Mononuclear cell (primary cell): ENCODE data around the gene TNNT2. TPM values are rescaled to one million over a fixed set of nuclear protein-coding genes. Genes with fewer than 3 reads are reported as not detected.

Experiments used
- H3K27me3 ChIP-seq: 2 replicates; pipeline ENCODE4 v1.6.0; 2011; ENCODE audit warnings: low read length, control low read depth; ENCODE audit not compliant: insufficient read depth
- H3K4me1 ChIP-seq: 2 replicates; pipeline ENCODE4 v1.5.1; 2011; ENCODE audit warnings: mild to moderate bottlenecking, low read length, control low read depth; ENCODE audit not compliant: insufficient read depth
- H3K4me3 ChIP-seq: 2 replicates; pipeline ENCODE4 v1.5.1; 2011; ENCODE audit warnings: mild to moderate bottlenecking, low read length, moderate library complexity
- H3K9me3 ChIP-seq: 2 replicates; pipeline ENCODE4 v1.5.1; 2011; ENCODE audit warnings: low read depth, mild to moderate bottlenecking, control low read depth, low read length
- total RNA-seq: library from RNA; depleted of rRNA; stranded (reverse); fragments of >200 nt; gene quantifications from one replicate; pipeline ENCODE4 v1.2.3, GENCODE V29; 2012

TNNT2 gene
- total RNA-seq, 1 donor, result 0.10 TPM

GRCh38 chr1:201394591-201394990 lies 17.1 kb upstream of the TNNT2 start:
- no peaks in the 10 kb centered on the region for H3K4me1 ChIP-seq
- no peaks in the 10 kb centered on the region for H3K9me3 ChIP-seq
- no peak overlapping the region for H3K4me3 ChIP-seq
- H3K27me3 ChIP-seq, result peaks cover 15% of the 10 kb centered on the region

- peaks cover 2% of the 10 kb centered on the region for H3K27me3 ChIP-seq
These were observed 15.6 kb upstream of the TNNT2 start for GRCh38 chr1:201393076-201393475.

DNA sequence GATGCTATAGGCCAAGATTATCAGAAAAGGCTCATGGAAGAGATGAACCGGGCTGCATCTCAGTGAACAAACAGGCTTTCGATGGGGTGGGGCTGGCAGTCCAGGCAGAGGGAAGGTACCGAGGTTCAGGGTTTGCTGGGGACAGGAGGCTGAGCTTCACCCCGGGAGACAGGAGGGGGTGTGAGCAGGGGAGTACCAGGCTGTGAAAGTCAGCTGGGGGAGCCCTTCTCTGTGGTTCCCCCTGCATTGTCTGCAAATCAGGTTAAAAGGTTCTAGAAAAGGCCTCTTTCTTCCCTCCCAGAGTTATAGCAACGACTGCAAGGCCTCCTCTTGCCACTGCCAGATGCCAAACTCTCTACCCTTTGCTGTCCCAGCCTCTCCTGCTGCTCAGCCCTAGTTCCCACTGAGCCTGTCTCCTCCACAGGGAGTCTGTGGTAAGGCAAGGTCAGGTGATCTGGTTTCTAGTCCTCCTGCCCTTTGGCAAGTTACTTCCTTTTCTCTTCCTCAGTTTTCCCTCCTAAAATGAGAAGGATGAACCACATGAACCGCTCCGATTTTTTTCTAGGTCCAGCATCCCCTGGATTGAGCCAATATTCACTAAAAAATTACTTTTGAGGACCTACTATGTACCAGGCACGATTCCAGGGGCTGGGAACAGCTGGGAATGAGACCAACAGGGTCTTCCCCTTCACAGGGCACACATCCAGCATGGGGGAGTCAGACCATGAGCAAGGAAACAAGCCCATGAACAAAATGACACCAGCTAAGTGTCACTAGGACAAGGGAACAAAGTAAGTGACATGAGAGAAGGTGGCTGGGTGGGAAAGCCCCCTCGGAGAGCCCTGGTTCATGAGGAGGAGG lies 14.4 kb upstream of the TNNT2 start:
- H3K9me3 ChIP-seq, result no peaks in the 10 kb centered on the region

More at GRCh38 chr1:201393076-201393475, 15.6 kb upstream of the TNNT2 start:
- Histone ChIP-seq H3K4me1 (no peaks in the 10 kb centered on the region), H3K4me3 (no peak overlapping the region), H3K9me3 (no peaks in the 10 kb centered on the region)

DNA sequence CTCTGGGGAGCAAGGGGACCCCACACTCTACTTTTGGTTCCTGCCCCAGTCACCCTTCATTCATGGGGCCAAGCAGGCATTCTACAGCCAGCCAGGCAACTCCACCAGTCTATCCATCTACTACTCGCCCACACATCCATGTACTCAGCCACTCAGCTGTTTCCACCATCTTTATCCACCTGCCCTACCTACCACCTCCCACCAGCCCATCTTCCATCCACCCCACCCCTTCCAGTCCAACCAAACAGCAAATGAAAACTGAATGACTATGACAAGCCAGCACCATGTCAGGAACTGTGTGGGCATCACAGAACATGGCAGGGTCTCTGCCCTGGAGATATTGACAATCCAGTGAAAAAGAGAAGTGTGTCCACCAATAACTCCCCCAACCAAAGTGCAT lies 13.7 kb upstream of the TNNT2 start:
- H3K4me3 ChIP-seq, result no peak overlapping the region

More for the DNA sequence above, 14.4 kb upstream of the TNNT2 start:
- no peaks in the 10 kb centered on the region for H3K4me1 ChIP-seq
- H3K4me3 ChIP-seq, result no peak overlapping the region
- H3K27me3 ChIP-seq, result no peaks in the 10 kb centered on the region

DNA sequence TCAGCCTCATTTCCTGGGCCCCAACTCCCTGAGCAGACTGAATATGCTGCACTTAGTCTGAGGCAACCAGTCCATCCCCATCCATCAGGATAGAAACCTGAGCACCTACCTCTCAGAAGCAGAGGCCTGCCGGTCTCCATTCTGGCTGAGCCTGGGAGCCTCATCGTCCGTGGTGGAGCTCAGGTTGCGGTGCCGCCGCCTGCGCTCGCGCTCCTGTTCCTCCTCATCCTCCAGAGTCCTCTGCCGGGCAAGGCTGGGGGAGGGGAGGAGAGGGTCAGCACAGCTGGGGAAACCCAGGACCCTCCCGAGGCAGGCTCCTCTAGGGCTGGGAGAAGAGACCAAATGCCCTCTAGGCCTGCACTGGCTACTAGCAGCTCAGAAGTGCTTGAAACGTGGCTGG lies 11.6 kb upstream of the TNNT2 start:
- Histone ChIP-seq H3K4me3 (no peak overlapping the region), H3K4me1 (no peaks in the 10 kb centered on the region), H3K9me3 (no peaks in the 10 kb centered on the region), H3K27me3 (no peaks in the 10 kb centered on the region)

More for the DNA sequence above, 13.7 kb upstream of the TNNT2 start:
- Histone ChIP-seq H3K4me1 (no peaks in the 10 kb centered on the region), H3K9me3 (no peaks in the 10 kb centered on the region), H3K27me3 (no peaks in the 10 kb centered on the region)

DNA sequence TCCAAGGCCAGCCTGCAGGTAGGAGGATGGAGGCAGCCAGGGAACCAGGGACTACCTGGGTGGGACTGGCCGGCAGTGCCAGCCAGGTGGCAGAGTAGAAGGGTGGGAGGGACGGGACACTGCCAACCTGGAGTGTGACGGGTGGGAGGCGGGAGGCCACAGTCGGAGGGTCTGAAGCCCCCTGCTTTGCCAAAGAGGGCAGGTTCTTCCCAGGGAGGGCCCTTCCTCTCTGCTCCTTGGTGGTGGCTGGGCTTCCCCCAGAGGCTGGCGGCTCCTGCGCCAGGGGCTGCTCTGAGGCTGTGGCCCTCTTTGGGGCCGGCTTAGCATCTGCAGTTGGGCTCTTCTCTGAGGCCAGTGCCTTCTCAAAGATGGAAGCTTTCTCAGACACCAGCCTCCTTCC lies 8.7 kb upstream of the TNNT2 start:
- no peaks in the 10 kb centered on the region for H3K9me3 ChIP-seq
- no peaks in the 10 kb centered on the region for H3K27me3 ChIP-seq
- no peak overlapping the region for H3K4me3 ChIP-seq
- no peaks in the 10 kb centered on the region for H3K4me1 ChIP-seq

- H3K4me3 ChIP-seq, result no peak overlapping the region
- no peaks in the 10 kb centered on the region for H3K4me1 ChIP-seq
- H3K27me3 ChIP-seq, result no peaks in the 10 kb centered on the region
- no peaks in the 10 kb centered on the region for H3K9me3 ChIP-seq
These were observed 7.9 kb upstream of the TNNT2 start for GRCh38 chr1:201385299-201385891.

DNA sequence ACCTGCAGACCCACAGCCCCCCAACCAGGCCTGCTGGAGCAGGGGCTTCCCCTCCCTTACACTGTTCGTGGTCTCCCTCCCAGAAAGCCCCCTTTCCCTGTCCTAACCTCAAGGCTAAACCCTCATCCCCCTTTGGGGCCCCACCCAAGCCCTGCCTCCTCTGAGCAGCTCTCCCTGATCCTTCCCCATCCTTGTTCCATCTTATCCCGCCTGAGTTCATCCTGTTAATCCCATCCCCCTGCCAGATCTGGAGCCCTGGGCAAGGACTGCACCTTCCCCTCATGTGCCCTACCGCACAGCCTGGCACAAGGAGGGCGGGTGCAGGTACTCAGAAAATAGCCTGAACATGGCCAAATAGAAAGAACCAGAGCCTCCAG lies 6.9 kb upstream of the TNNT2 start:
- Histone ChIP-seq H3K4me3 (no peak overlapping the region), H3K27me3 (no peaks in the 10 kb centered on the region), H3K9me3 (no peaks in the 10 kb centered on the region), H3K4me1 (no peaks in the 10 kb centered on the region)

- Histone ChIP-seq H3K9me3 (no peaks in the 10 kb centered on the region), H3K4me3 (no peak overlapping the region), H3K27me3 (no peaks in the 10 kb centered on the region), H3K4me1 (no peaks in the 10 kb centered on the region)
These were observed 6.3 kb upstream of the TNNT2 start for GRCh38 chr1:201383647-201384405.

- Histone ChIP-seq H3K9me3 (no peaks in the 10 kb centered on the region), H3K4me3 (no peak overlapping the region), H3K4me1 (no peaks in the 10 kb centered on the region), H3K27me3 (no peaks in the 10 kb centered on the region)
These were observed 3.6 kb upstream of the TNNT2 start for GRCh38 chr1:201381130-201381529.

GRCh38 chr1:201379733-201380242 lies 2.3 kb upstream of the TNNT2 start:
- Histone ChIP-seq H3K27me3 (no peaks in the 10 kb centered on the region), H3K4me3 (no peak overlapping the region), H3K9me3 (no peaks in the 10 kb centered on the region), H3K4me1 (no peaks in the 10 kb centered on the region)

DNA sequence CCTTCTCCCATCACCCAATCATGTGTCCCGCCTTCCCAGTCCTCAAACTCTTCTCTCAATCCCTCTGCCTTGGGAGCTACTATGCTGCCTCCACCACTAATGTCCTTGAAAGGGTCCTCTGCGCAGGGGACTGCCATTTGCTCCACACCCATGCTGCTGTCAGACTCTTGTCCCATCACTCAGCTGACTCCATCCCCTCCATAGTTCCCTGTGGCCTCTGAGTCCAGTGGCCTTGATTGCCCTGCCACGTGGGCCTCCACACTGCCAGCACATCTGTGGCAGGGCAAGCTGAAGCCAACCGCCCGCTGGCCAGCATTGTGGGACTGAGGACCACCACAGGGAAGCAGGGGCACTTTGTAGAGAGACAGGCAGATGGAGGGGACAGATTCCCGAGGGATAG lies 1.3 kb upstream of the TNNT2 start:
- Histone ChIP-seq H3K9me3 (no peaks in the 10 kb centered on the region), H3K4me1 (no peaks in the 10 kb centered on the region), H3K4me3 (no peak overlapping the region), H3K27me3 (no peaks in the 10 kb centered on the region)

GRCh38 chr1:201376464-201377374 lies 761 bp downstream of the TNNT2 start:
- H3K4me1 ChIP-seq, result no peaks in the 10 kb centered on the region
- H3K9me3 ChIP-seq, result no peaks in the 10 kb centered on the region
- H3K27me3 ChIP-seq, result no peaks in the 10 kb centered on the region
- no peak overlapping the region for H3K4me3 ChIP-seq

DNA sequence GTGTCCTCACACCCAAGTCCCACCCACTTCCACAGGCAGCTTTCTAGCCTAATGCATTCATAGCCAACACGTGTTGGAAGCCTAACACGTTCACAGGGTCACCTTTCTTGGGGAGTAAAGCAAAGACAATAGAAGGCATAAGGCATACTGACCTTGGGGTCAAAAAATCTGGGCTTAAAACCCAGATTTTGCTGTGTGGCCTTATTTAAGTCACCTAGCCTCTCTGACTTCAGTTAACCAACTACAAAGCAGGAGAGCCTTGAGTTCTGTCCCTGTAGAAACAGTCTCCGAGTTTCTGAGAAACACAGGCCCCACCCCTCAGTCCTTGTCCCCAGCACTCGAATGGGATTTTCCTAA lies 1.4 kb downstream of the TNNT2 start:
- Histone ChIP-seq H3K9me3 (no peaks in the 10 kb centered on the region), H3K4me3 (no peak overlapping the region), H3K4me1 (no peaks in the 10 kb centered on the region), H3K27me3 (no peaks in the 10 kb centered on the region)
